OCI-LY1 (cell line): ENCODE results near the gene CASZ1.

Experiments
- H2AFZ ChIP-seq: fragments of 200-600 bp; sonication (generic), shearing (Covaris generic); 2 replicates; pipeline ENCODE4 v1.6.0; 2014; ENCODE audit warnings: antibody characterized with exemption, mild to moderate bottlenecking, low read length
- H3F3A ChIP-seq: fragments of 200-600 bp; sonication (generic), shearing (Covaris generic); 2 replicates; pipeline ENCODE4 v1.6.0; 2014; ENCODE audit warnings: mild to moderate bottlenecking, antibody characterized with exemption, low read length, moderate library complexity; ENCODE audit not compliant: insufficient read depth
- H3K27ac ChIP-seq: fragments of 200-600 bp; sonication (generic); 2 replicates; pipeline ENCODE4 v1.5.1; 2014; ENCODE audit warnings: low read length, mixed run types, mild to moderate bottlenecking, low read depth; ENCODE audit not compliant: poor library complexity, severe bottlenecking
- H3K27me3 ChIP-seq: fragments of 200-600 bp; sonication (generic); 2 replicates; pipeline ENCODE4 v1.6.0; 2014; ENCODE audit warnings: antibody characterized with exemption, mild to moderate bottlenecking, low read length, moderate library complexity; ENCODE audit not compliant: insufficient read depth
- H3K36me3 ChIP-seq: fragments of 200-600 bp; sonication (generic); 2 replicates; pipeline ENCODE4 v1.6.1; 2014; ENCODE audit warnings: mild to moderate bottlenecking, antibody characterized with exemption, low read length, moderate library complexity, mixed read lengths; ENCODE audit not compliant: insufficient read depth
- H3K4me1 ChIP-seq: fragments of 200-600 bp; sonication (generic); 2 replicates; pipeline ENCODE4 v1.5.1; 2014; ENCODE audit warnings: mild to moderate bottlenecking, low read length, moderate library complexity; ENCODE audit not compliant: insufficient read depth, severe bottlenecking
- H3K4me2 ChIP-seq: fragments of 200-600 bp; sonication (generic), shearing (Covaris generic); 2 replicates; pipeline ENCODE4 v1.6.1; 2014; ENCODE audit warnings: low read length
- H3K4me3 ChIP-seq: fragments of 200-600 bp; sonication (generic); 2 replicates; pipeline ENCODE4 v1.5.1; 2014; ENCODE audit warnings: low read length, low read depth, mild to moderate bottlenecking, mixed read lengths; ENCODE audit not compliant: poor library complexity, severe bottlenecking
- H3K79me2 ChIP-seq: fragments of 200-600 bp; shearing (Covaris generic); 2 replicates; pipeline ENCODE4 v1.6.1; 2016; ENCODE audit warnings: mixed run types, low read length, mixed read lengths; ENCODE audit not compliant: insufficient read depth
- H3K9ac ChIP-seq: fragments of 200-600 bp; sonication (generic), shearing (Covaris generic); 2 replicates; pipeline ENCODE4 v1.6.1; 2014; ENCODE audit warnings: mild to moderate bottlenecking, low read length, mixed read lengths
- H3K9me2 ChIP-seq: fragments of 200-600 bp; sonication (generic), shearing (Covaris generic); 2 replicates; pipeline ENCODE4 v1.6.1; 2014; ENCODE audit warnings: low read depth, mild to moderate bottlenecking, low read length, mixed read lengths
- H3K9me3 ChIP-seq: fragments of 200-600 bp; shearing (Covaris generic); 2 replicates; pipeline ENCODE4 v1.6.1; 2014; ENCODE audit warnings: low read length, mixed read lengths
- H4K20me1 ChIP-seq: fragments of 200-600 bp; sonication (generic), shearing (Covaris generic); 2 replicates; pipeline ENCODE4 v1.6.0; 2016; ENCODE audit warnings: mild to moderate bottlenecking, low read length; ENCODE audit not compliant: insufficient read depth
- CTCF ChIP-seq: fragments of 200-600 bp; sonication (generic), shearing (Covaris generic); IDR thresholded peaks from 2 replicates; pipeline ENCODE4 v1.5.1; 2017; ENCODE audit warnings: mild to moderate bottlenecking, antibody characterized with exemption, low read length, moderate library complexity, mixed read lengths
- EZH2 ChIP-seq: fragments of 200-600 bp; sonication (generic), shearing (Covaris generic); IDR thresholded peaks from 2 replicates; pipeline ENCODE4 v1.8.0; 2017; ENCODE audit warnings: borderline replicate concordance, mixed run types, mild to moderate bottlenecking, antibody characterized with exemption, low read length, moderate library complexity, mixed read lengths

Gene CASZ1

GRCh38 chr1:10615332-10615731 is 181.1 kb downstream of the CASZ1 start:
- H3K9me3 ChIP-seq: no peaks in the 10 kb centered on the region
- H3K36me3 ChIP-seq: no peaks in the 10 kb centered on the region
- no peaks in the 10 kb centered on the region for H3F3A ChIP-seq
- no peaks in the 10 kb centered on the region for H3K27me3 ChIP-seq
- H4K20me1 ChIP-seq: no peaks in the 10 kb centered on the region
- no peaks in the 10 kb centered on the region for H3K9me2 ChIP-seq
- no peak overlapping the region for H3K4me3 ChIP-seq
- TF ChIP-seq EZH2 (no peak), CTCF (no peak)
- no peak overlapping the region for H3K9ac ChIP-seq
- no peaks in the 10 kb centered on the region for H3K79me2 ChIP-seq
- H3K4me1 ChIP-seq: no peaks in the 10 kb centered on the region
- no peak overlapping the region for H3K27ac ChIP-seq
- H2AFZ ChIP-seq: no peak overlapping the region
- no peak overlapping the region for H3K4me2 ChIP-seq

DNA sequence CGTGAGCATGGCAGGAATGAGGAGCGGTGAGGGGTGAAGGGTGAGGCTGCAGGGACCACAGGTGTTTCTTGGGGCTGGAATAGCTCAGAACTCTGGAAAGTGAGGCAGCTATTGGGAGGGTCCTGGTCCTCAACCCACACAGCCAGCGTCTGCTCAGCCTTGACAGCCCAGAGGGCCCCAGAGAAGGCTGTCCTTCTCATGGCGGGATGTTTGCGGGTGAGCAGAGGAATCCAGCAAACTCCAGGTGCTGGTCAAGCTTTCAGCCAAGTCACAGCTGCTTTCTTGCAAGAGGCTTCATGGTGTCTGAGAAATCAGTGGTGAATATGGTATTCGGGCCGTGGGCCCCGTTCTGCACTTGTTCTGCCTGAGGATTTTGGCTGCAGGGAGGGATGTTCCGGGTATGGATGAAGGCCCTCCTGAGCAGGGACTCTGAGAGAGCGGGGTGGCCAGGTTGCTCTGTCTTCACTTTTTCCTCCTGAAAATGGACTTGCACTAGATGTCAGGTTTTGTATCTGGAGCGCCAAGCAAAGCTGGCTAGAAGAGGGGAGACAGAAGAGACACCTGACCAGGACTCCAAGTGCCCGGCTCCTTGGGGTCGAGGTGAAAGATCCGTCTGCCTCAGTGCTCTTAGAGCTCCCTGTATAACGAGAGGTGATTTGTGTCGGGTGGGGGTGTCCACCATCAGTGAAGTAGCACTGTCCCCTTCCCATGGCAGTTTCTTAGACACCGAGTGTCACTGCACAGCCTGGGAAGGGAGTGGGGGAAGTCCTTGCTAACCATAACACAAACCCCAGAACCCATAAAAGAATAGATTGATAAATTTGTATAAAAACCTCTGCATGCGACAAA is 181.8 kb downstream of the CASZ1 start:
- no peak overlapping the region for H2AFZ ChIP-seq
- H3F3A ChIP-seq: no peaks in the 10 kb centered on the region
- H3K27ac ChIP-seq: no peak overlapping the region
- H3K4me1 ChIP-seq: no peaks in the 10 kb centered on the region
- H3K4me2 ChIP-seq: no peak overlapping the region
- no peak overlapping the region for H3K4me3 ChIP-seq
- H3K9me2 ChIP-seq: no peaks in the 10 kb centered on the region
- no peaks in the 10 kb centered on the region for H3K79me2 ChIP-seq
- H4K20me1 ChIP-seq: no peaks in the 10 kb centered on the region
- TF ChIP-seq EZH2 (no peak), CTCF (no peak)
- no peaks in the 10 kb centered on the region for H3K9me3 ChIP-seq
- H3K27me3 ChIP-seq: no peaks in the 10 kb centered on the region
- H3K36me3 ChIP-seq: no peaks in the 10 kb centered on the region
- no peak overlapping the region for H3K9ac ChIP-seq

DNA sequence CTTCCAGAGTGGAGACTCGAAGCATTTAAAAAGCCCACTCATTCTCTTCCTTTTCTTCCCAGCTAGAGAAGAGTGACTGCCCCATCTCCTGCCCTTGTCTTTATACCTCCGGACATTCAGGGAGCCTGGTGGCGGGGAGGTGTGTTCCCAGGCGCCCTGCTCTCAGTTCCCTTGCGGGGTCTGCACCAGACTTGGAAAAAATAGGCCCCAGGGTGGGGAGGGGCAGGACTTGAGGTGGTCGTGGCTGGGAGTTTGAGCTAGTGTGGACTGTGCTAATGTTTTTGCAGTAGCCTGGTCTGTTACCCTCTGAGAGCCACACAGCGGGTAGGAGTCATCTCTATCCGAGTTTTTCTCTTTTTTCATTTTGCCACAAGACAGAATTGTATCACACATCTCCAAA is 182.6 kb downstream of the CASZ1 start:
- Histone ChIP-seq H3K79me2 (no peaks in the 10 kb centered on the region), H3K4me3 (no peak overlapping the region), H3K4me1 (no peaks in the 10 kb centered on the region), H3K27me3 (no peaks in the 10 kb centered on the region), H3K9me3 (no peaks in the 10 kb centered on the region), H2AFZ (no peak overlapping the region), H3F3A (no peaks in the 10 kb centered on the region), H3K4me2 (no peak overlapping the region), H3K36me3 (no peaks in the 10 kb centered on the region), H4K20me1 (no peaks in the 10 kb centered on the region), H3K27ac (no peak overlapping the region), H3K9ac (no peak overlapping the region), H3K9me2 (no peaks in the 10 kb centered on the region)
- no peak for TF ChIP-seq EZH2
- no peak for TF ChIP-seq CTCF
